Forelimb muscle (tissue), 1 donor: ENCODE measurements around the gene NEXMIF. TPM values are rescaled to one million over a fixed set of nuclear protein-coding genes. Genes with fewer than 3 reads are reported as not detected.
"Not testable (repeated sequence)": the region's sequence is repeated elsewhere in the genome, so short reads cannot be mapped to it uniquely, and the experiment has no call there.

ENCODE experiments used
- DNase-seq: peaks from one replicate; pipeline ENCODE4 v3.0.0-alpha.2; 2013; ENCODE audit warnings: low read depth
- polyA plus RNA-seq: library from polyadenylated mRNA; unstranded; fragments of 120-200 nt; gene quantifications from one replicate; pipeline ENCODE4 v1.2.1, GENCODE V29; 2013; ENCODE audit not compliant: insufficient read length

NEXMIF gene
- polyA plus RNA-seq = 0.33 TPM

DNA sequence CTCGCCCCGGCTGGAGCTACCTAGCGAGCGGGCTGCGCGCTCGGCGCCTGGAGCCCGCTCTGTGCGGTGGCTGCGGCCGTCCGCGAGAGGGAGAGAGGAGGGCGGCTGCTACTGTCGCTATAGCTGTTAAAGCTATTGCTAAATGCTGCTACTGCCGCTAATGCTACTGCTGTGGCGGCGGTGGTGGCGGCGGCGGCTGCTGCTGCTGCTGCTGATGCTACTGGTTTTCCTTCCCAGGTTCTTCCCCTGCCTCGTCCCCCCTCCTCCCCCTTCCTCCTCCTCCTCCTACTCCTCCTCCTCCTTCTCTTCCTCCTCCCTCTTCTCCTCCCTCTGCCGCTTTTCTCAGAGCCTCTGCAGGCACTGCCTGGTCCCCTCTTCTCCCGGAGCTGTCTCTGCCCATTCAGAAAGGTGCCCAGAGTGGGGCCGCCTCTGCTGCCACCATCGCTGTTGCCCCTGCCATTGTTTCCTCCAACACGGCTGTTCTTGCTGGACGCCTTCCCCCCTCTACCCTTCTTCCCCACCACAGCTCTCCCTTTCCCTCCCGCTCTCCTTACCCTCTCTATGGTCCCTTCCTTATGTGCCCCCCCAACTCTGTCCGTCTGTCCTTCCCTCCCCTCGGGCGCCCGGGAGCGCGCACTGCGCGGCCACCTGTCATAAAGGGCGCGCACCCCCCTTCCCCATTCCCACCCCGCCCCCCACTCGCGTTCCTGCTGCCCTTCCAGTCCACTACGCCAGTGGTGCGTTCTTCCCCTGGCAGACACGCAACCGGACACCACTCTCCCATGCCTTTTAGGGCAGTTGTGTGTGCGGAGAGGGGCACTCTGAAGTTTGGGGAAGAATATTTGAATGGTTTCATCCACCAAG is at the start of gene NEXMIF:
Gene NEXMIF, minus strand, starts transcription at position 228 of the 864 bp plus-strand sequence.
- DNase-seq = no peak

DNA sequence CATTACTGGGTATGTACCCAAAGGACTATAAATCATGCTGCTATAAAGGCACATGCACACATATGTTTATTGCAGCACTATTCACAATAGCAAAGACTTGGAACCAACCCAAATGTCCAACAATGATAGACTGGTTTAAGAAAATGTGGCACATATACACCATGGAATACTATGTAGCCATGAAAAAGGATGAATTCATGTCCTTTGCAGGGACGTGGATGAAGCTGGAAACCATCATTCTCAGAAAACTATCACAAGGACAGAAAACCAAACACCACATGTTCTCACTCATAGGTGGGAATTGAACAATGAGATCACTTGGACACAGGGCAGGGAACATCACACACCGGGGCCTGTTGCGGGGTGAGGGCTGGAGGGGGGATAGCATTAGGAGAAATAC is 36.7 kb upstream of the NEXMIF start:
- not testable (repeated sequence) for DNase-seq

- no peak for DNase-seq
Measured at GRCh38 chrX:74949717-74950116, 24.5 kb upstream of the NEXMIF start.

GRCh38 chrX:74940414-74940813 is 15.2 kb upstream of the NEXMIF start:
- no peak for DNase-seq

GRCh38 chrX:74931214-74931613 is 6.0 kb upstream of the NEXMIF start:
- no peak for DNase-seq

DNA sequence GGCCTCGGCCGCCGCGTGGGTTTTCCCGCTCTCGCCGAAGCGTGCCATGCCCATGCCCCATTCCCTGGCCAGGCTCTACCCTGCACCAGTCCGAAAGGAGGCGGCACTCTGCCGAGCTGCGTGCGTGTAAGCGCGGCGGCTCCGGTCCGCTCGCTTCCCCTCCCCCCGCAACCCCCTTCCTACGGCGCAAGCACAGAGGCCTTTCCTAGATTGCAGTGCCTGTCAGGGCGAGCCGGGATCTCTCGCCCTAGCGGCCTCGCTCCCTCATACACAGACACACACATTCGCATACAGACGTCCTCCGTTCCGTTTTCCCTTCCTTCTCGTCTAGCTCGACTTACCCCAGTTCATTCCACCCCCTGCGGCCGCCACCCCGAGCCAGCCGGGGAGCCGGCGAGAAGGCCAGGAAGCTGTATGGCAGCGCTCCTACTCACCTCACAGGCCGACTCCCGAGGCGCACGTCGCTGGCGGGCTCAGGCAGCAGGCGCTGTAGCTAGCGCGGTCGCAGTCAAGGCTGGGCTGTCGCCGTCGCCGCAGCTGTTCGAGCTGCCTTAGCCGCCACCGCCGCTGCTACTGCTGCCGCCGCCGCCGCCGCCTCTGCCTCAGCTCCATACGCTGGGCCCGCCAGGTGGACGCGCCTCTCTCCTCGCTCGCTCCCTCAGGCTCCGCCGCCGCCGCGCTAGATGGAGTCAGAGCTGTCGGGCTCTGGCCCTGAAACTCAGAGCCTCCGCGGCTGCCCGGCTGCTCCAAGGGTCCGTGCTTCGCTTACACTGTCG is 615 bp downstream of the NEXMIF start:
- DNase-seq = no peak

DNA sequence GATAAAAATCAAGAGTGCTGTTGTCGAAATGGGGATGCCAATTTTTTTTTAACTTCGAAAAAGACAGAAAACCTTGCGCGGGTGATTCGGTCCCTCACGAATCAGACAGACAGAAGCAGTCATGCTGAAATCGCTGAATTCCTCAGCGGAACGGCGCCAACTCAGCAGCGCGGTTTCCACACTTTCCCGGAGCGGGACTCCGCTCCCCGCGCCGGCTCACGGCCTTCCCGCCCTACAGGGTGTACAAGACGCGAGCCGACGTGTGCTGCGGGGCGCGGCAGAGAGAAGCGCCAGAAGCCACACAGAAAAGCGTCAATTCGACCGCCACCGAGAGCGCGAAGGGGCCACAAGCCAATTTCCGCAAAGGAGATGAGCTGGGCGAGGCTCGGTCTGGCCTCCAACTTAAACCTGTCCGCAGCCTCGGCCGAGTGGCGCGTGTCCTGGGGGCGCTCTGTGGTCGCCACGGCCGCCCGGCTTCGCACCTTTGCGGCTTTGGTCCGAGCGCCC is 1.3 kb downstream of the NEXMIF start:
- DNase-seq = no peak

DNA sequence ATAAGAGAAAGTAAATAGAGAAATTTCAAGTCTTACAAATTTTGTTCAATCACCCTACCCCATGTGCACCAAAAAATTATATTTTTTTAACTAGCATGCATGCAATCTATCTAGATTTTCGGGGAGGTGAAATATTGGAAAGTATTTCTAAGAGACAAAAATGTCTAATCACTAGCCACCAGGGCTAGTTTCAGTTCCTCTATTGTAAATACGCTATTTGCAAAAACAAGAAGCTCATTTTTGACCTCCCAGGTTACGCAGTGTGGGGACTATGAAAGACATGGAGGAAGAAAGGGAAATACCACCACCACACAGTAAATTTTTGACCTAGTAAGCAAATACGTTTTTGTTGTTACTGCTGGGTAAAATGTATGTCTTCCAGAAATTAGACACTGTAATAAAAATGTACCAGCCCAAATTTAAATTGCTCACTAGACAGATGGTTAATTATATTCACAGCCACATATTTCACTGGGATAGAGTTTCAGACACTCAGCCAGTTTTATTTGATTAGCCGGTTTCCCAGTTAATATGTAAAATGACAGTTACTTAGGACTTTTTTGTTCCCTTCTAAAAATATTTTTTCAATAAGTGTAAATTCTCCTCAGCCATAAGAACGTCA is 2.2 kb downstream of the NEXMIF start:
- DNase-seq = no peak

GRCh38 chrX:74911494-74911893 is 13.8 kb downstream of the NEXMIF start:
- no peak for DNase-seq

DNA sequence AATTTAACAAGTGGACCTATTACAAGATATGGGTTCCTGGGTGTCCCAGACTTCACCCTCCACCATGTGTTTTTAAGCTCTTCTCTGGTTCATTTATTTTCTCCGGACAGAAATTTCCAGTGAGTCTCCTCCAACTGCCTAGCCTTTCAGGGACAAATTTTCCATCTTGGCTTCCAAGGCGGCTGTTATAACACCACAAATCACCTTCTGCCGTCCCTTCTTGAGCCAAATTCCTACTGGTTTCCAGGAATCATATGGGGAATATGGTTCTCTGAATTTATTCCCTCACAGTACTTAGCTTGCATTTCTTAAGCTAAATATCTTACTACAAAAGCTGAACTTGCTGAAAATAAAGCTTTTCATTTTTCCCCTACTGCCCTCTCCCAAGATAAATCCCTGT is 18.8 kb downstream of the NEXMIF start:
- no peak for DNase-seq

- DNase-seq = no peak
Measured at GRCh38 chrX:74902806-74903205, 22.4 kb downstream of the NEXMIF start.

DNA sequence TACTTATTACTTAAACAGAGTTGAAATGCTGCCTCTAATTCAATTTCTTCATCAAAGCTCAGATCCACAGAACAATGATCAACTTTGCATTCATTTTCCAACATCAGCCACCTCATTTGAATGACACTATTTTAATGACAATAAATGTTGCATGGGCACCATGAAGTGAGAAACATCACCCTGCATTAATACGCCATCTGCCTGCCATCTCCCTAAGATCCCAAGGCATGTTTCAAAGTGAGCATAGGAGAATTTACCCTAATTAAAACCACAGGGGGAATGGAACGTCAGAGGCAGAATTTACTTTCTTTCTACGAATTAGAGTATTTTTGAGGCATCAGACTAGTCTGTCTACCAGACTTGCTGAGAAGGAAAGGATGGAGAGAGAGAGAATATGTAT is 32.7 kb downstream of the NEXMIF start:
- no peak for DNase-seq

- no peak for DNase-seq
Measured at GRCh38 chrX:74890676-74891430, 34.4 kb downstream of the NEXMIF start.

- not testable (repeated sequence) for DNase-seq
Measured at GRCh38 chrX:74882383-74882782, 42.9 kb downstream of the NEXMIF start.

DNA sequence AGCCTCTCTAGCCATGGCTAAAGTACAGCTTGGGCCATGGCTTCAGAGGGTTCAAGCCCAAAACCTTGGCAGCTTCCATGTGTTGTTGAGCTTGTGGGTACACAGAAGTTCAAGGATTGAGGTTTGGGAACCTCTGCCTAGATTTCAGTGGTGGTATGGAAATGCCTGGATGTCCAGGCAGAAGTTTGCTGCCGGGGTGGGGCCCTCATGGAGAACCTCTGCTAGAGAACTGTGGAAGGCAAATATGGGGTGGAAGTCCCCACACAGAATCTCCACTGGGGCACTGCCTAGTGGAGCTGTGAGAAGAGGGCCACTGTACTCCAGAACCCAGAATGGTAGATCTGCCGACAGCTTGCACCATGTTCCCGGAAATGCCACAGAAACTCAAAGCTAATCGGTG is 59.5 kb downstream of the NEXMIF start:
- DNase-seq = no peak

DNA sequence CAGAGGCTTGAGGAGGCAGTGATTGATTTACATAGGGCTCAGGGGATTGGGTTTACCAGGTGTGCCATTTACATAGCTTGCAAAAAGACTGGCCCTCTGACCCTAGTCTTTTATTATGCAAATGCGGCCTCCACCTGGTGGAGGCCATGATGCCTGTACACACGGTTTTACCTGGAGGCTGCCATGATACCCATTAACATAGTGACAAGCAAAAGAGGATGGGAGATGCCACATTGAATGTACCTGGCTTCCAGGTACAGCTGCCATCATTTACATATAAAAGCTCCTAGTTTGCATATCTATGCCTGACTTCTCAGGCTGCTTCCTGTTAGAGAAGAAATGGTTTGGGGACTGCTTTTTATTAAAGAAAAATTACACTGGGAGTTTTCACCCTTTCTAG is 72.0 kb downstream of the NEXMIF start:
- DNase-seq = no peak

DNA sequence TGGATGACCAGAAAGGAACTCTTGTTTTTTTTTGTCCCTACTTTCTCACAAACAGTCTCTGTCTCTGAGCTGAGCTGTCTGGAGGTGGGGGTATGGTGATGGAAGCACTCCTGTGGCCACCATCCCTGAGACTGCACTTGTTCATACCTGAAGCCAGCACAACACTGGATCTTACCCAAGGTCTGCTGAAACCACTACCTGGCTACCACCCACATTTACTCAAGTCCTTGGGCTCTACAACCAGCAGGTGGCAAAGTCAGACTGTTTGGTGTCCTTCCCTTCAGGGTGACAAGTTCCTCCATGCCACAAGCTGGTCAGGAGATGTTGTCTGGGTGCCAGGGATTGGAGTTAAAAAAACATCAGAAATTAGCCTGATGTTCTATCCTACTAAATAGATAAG is 89.7 kb downstream of the NEXMIF start:
- DNase-seq = no peak

- DNase-seq = not testable (repeated sequence)
Measured at GRCh38 chrX:74819797-74820196, 105.5 kb downstream of the NEXMIF start.

- DNase-seq = no peak
Measured at GRCh38 chrX:74814681-74815080, 110.6 kb downstream of the NEXMIF start.

DNA sequence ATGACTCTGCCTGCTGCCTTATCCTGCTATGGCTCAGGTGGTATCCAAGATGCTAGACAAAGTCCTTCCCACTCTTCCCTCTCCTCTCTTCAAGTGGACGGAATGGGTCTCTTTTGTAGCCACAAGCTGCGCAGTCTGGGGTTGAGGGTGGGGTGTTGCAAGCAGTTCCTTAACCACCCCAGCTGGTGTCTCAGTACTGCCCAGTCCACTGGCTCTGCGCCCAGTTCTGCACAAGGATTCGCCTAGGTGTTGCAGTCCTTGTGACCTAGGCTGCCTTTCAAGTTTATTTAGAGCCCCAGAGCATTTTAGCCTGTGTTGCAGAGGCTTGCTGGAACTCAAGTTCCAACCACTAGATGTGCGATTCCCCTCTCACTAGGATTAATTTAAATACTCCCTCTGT is 120.7 kb downstream of the NEXMIF start:
- DNase-seq = no peak

DNA sequence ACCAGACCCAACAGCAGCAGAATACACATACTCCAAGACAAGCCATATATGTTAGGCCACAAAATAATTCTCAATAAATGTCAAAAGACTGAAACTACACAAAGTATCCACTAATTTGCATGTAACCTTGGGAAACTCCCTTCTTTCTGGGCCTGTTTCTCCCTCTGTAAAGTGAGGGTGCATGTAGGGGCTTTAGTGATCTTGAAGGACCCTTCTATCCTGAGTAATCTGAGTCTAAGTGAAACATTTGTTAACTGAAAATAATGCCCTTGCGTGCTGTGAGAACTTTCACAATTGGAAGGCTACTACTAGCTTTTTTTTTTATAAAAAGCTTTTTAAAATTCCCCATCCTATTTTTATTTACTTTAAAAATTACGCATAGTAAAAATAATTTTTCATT is 125.2 kb downstream of the NEXMIF start:
- DNase-seq = no peak
